Progenitor cell of endocrine pancreas (in vitro differentiated cells): ENCODE results near the gene IGFBP3. TPM values are rescaled to one million over a fixed set of nuclear protein-coding genes. Genes with fewer than 3 reads are reported as not detected.

Source experiments
- DNase-seq: peaks from one replicate; pipeline ENCODE4 v3.0.0; 2021; ENCODE audit warnings: low spot score; ENCODE audit not compliant: unreplicated experiment
- H3K27ac Mint-ChIP-seq: 2 replicates; pipeline ENCODE4 v1.8.0; 2021; ENCODE audit warnings: mild to moderate bottlenecking, moderate library complexity, mixed read lengths
- H3K27me3 Mint-ChIP-seq: 2 replicates; pipeline ENCODE4 v1.8.0; 2021; ENCODE audit warnings: mixed read lengths
- H3K36me3 Mint-ChIP-seq: 2 replicates; pipeline ENCODE4 v1.8.0; 2022; ENCODE audit warnings: mixed read lengths; ENCODE audit not compliant: insufficient read depth
- H3K4me1 Mint-ChIP-seq: 2 replicates; pipeline ENCODE4 v1.8.0; 2021; ENCODE audit warnings: low read depth, mixed read lengths
- H3K4me3 Mint-ChIP-seq: 2 replicates; pipeline ENCODE4 v1.8.0; 2021; ENCODE audit warnings: low read depth, mild to moderate bottlenecking, moderate library complexity, mixed read lengths
- H3K9me3 Mint-ChIP-seq: 2 replicates; pipeline ENCODE4 v1.8.0; 2021; ENCODE audit warnings: low read depth, mixed read lengths
- total RNA-seq: library from RNA; stranded (reverse); gene quantifications from 2 replicates; pipeline ENCODE4 v1.2.1, GENCODE V29; 2021
- TF ChIP-seq, protein P1 (sequence below): fragments of 200-600 bp; sonication (generic); IDR thresholded peaks from one replicate; pipeline ENCODE4 v1.5.0; 2021; ENCODE audit warnings: antibody characterized with exemption, mild to moderate bottlenecking; ENCODE audit not compliant: unreplicated experiment

Gene IGFBP3
- total RNA-seq, 1 donor from 2014 or later, result 8.6 TPM

DNA sequence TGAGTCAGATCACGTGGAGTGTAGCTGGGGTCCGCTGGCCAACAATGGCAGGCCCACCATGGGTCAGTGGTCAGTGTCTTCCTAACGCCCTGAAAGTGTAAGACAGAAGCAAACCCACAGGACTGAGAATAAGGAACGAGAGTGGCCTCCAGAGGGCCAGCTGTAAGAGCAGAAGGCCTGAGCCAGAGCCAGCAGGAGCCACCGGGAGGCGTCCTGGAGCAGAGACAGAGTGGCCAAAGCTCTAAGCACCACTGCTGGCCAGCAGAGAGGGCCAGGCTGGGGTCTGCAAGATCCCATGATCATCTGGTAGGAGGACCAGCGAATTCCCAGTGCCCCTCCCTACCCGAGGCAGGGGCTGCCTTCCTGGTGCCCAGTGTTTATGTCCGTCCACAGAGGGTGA is 57.4 kb downstream of the IGFBP3 start:
- no peaks in the 10 kb centered on the region for H3K4me1 Mint-ChIP-seq
- no peaks in the 10 kb centered on the region for H3K9me3 Mint-ChIP-seq
- no peaks in the 10 kb centered on the region for H3K36me3 Mint-ChIP-seq
- H3K27me3 Mint-ChIP-seq, result peaks cover 7% of the 10 kb centered on the region
- H3K27ac Mint-ChIP-seq, result no peak overlapping the region
- no peak overlapping the region for H3K4me3 Mint-ChIP-seq
- DNase-seq, result no peak
- TF ChIP-seq, protein P1, sequence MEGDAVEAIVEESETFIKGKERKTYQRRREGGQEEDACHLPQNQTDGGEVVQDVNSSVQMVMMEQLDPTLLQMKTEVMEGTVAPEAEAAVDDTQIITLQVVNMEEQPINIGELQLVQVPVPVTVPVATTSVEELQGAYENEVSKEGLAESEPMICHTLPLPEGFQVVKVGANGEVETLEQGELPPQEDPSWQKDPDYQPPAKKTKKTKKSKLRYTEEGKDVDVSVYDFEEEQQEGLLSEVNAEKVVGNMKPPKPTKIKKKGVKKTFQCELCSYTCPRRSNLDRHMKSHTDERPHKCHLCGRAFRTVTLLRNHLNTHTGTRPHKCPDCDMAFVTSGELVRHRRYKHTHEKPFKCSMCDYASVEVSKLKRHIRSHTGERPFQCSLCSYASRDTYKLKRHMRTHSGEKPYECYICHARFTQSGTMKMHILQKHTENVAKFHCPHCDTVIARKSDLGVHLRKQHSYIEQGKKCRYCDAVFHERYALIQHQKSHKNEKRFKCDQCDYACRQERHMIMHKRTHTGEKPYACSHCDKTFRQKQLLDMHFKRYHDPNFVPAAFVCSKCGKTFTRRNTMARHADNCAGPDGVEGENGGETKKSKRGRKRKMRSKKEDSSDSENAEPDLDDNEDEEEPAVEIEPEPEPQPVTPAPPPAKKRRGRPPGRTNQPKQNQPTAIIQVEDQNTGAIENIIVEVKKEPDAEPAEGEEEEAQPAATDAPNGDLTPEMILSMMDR, result peak; percentile 38

Other genes with a start within 250 kb of the IGFBP3 start
- gene CCDC201, start 48.2 kb downstream of the IGFBP3 start, total RNA-seq, result not detected in 2 replicates
- 0.24 TPM in 1 of 2 replicates, not detected in the other for gene IGFBP1, start 32.8 kb downstream of the IGFBP3 start, total RNA-seq